Adipocyte (in vitro differentiated cells): ENCODE data around the gene MISFA.

ENCODE experiments used
- DNase-seq: peaks from one replicate; pipeline ENCODE4 v3.0.0-alpha.2; 2015; ENCODE audit warnings: low read depth
- H3K27me3 ChIP-seq: replicated peaks from 2 replicates; pipeline ENCODE4 v1.7.0; 2013; ENCODE audit warnings: mild to moderate bottlenecking, low read length, moderate library complexity; ENCODE audit not compliant: control insufficient read depth, insufficient read depth
- H3K36me3 ChIP-seq: 2 replicates; pipeline ENCODE4 v1.7.0; 2013; ENCODE audit warnings: low read length, mild to moderate bottlenecking, moderate library complexity; ENCODE audit not compliant: control insufficient read depth, insufficient read depth, severe bottlenecking
- H3K4me1 ChIP-seq: 2 replicates; pipeline ENCODE4 v1.7.0; 2013; ENCODE audit warnings: mild to moderate bottlenecking, low read length, moderate library complexity; ENCODE audit not compliant: control insufficient read depth, insufficient read depth
- H3K4me3 ChIP-seq: 2 replicates; pipeline ENCODE4 v1.7.0; 2013; ENCODE audit warnings: mild to moderate bottlenecking, low read length, moderate library complexity
- H3K9ac ChIP-seq: 2 replicates; pipeline ENCODE4 v1.7.0; 2013; ENCODE audit warnings: mild to moderate bottlenecking, low read length, moderate library complexity
- H3K9me3 ChIP-seq: 2 replicates; pipeline ENCODE4 v1.7.0; 2013; ENCODE audit warnings: mild to moderate bottlenecking, low read length, moderate library complexity; ENCODE audit not compliant: control insufficient read depth

MISFA gene

DNA sequence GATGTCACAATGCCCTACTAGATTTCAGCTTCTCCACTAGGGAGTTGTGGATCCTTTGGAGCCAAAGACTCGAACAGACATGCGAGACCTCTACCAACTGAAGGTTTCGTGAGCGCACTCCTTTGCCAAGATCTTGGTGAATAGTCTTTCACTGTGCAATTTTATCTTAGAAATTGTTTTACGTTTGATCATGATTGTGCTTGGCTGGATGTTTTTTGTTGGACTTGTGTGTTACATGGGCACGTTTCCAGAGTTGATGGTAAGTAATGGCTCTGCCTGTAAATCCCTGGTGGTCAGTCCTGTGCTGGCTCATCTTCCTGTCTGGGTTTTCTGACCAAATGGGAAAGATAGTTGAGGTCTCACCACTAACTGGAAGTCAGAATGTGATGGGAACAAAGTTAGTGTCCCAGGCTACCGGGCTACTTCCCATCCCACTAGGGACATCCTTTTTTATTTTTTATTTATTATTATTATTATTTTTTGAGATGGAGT is at the start of gene MISFA:
Gene MISFA (plus strand): TSS at position 51 of the 492 bp plus-strand sequence. CDS start 140 bp downstream, at position 191.
- no peak for DNase-seq
- no peak within 1 kb of the TSS for H3K9ac ChIP-seq
- H3K27me3 ChIP-seq: no peaks in the 10 kb centered on the region
- H3K4me3 ChIP-seq: no peak within 1 kb of the TSS
- peaks cover 6% of the 10 kb centered on the region for H3K4me1 ChIP-seq
- H3K9me3 ChIP-seq: no peaks in the 10 kb centered on the region
- H3K36me3 ChIP-seq: peaks cover 10% of the 10 kb centered on the region

DNA sequence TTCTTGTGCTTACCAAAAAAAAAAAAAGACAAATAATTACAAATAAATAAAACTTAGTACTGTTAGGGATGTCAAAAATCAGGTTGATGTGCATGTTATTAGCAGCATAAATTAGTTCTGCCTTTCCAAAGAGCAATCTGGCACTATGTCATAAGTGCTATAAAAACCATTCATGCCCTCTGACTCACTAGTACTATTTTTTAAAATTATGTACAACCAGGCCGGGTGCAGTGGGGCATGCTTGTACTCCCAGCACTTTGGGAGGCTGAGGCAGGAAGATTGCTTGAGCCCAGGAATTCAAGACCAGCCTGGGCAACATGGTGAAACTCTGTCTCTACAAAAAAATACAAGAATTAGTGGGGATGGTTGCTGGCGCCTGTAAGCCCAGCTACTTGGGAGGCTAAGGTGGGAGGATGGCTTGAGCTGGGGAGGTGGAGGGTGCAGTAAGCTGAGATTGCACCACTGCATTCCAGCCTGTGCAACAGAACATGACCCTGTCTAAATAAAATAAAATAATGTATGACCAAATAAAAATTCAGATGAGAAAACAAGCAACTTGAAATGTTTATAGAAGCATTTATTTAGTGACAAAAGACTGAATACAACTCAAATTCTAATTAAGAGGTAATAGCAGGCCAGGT is 36.4 kb upstream of the MISFA start:
- H3K9me3 ChIP-seq: no peaks in the 10 kb centered on the region
- no peak overlapping the region for H3K9ac ChIP-seq
- H3K4me3 ChIP-seq: no peak overlapping the region
- H3K36me3 ChIP-seq: peaks cover 32% of the 10 kb centered on the region
- DNase-seq: peak; percentile 29
- peaks cover 24% of the 10 kb centered on the region for H3K4me1 ChIP-seq
- H3K27me3 ChIP-seq: no peaks in the 10 kb centered on the region

DNA sequence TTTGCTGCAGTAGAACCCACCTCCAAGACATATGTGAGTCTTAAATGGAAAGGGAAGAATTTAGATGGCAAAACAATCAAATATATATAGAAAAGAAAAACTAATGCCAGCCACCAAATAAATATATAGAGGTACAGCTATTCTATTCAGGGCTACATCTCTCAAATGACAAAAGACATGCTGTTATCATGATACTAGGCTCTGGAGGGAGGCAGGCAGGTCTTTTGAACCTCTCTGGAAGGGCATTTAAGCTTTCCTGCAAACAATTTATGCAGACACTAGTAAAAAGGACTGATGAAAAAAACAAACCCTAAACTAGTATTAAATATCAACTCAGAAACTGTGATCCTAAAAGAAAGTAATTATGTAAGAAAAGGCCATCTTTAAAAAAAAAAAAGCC is 35.4 kb upstream of the MISFA start:
- H3K4me3 ChIP-seq: no peak overlapping the region
- peaks cover 24% of the 10 kb centered on the region for H3K4me1 ChIP-seq
- DNase-seq: no peak
- H3K27me3 ChIP-seq: no peaks in the 10 kb centered on the region
- no peak overlapping the region for H3K9ac ChIP-seq
- H3K36me3 ChIP-seq: peaks cover 31% of the 10 kb centered on the region
- H3K9me3 ChIP-seq: no peaks in the 10 kb centered on the region

DNA sequence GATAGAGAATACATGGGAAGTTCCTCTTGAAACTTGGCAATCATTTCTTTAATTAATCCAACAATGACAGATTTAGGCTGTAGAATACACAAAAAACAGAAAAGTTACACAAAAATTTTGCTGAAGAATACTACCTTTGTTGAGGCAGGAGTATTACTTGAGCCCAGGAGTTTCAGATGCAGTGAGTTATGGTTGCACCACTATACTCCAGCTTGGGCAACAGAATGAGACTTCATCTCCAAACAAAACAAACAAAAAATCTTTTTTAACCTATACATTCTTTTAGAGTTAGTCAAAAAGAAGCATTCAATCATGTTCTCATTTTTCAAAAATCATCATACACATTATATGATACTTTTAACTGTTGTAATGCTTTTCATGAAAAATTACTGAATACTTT is 33.2 kb upstream of the MISFA start:
- peaks cover 24% of the 10 kb centered on the region for H3K4me1 ChIP-seq
- no peak overlapping the region for H3K4me3 ChIP-seq
- H3K27me3 ChIP-seq: no peaks in the 10 kb centered on the region
- no peaks in the 10 kb centered on the region for H3K9me3 ChIP-seq
- peaks cover 30% of the 10 kb centered on the region for H3K36me3 ChIP-seq
- peak; percentile 51 for DNase-seq
- no peak overlapping the region for H3K9ac ChIP-seq

DNA sequence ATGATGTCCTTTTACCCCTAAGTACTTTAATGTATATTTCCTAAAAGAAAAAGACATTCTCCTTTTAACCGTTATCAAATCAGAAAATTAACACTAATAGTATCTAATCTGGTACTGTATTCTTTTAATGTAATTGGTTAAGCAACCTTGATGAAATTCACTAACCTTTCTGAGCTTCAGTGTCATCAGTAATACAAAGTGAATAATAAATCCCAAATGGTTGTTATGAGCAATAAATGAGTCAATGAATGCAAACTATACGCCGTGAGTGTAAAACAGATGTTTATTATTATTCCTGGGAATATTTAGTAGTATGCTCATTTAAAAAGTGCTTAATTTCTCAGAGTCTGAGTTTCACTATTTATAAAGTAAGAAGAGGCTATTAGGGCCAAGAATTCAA is 32.5 kb upstream of the MISFA start:
- peak overlapping the region; percentile 24 for H3K4me3 ChIP-seq
- no peak for DNase-seq
- peaks cover 37% of the 10 kb centered on the region for H3K36me3 ChIP-seq
- peaks cover 24% of the 10 kb centered on the region for H3K4me1 ChIP-seq
- no peaks in the 10 kb centered on the region for H3K9me3 ChIP-seq
- H3K27me3 ChIP-seq: no peaks in the 10 kb centered on the region
- peak overlapping the region; percentile 29 for H3K9ac ChIP-seq

DNA sequence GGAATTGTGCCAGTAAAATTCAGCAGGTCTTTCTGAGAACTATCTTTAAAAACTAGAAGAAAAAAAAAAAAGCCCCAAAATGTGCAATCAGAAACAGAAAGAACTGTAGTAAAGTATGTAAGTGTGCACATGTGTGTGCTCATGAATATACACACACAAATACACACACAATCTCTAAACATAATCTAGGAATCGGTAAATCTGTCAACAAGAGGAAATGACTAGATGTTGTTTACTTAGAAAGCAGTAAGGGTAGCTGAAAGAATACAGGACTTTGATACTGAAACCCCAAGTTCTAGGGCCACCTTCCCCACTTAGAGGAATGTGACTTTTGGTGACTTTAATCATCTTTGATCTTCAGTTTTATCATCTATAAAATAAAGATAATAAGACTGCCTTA is 24.2 kb upstream of the MISFA start:
- Histone ChIP-seq H3K9ac (no peak overlapping the region), H3K9me3 (no peaks in the 10 kb centered on the region), H3K36me3 (peaks cover 77% of the 10 kb centered on the region), H3K4me3 (no peak overlapping the region), H3K4me1 (no peaks in the 10 kb centered on the region), H3K27me3 (no peaks in the 10 kb centered on the region)
- no peak for DNase-seq

DNA sequence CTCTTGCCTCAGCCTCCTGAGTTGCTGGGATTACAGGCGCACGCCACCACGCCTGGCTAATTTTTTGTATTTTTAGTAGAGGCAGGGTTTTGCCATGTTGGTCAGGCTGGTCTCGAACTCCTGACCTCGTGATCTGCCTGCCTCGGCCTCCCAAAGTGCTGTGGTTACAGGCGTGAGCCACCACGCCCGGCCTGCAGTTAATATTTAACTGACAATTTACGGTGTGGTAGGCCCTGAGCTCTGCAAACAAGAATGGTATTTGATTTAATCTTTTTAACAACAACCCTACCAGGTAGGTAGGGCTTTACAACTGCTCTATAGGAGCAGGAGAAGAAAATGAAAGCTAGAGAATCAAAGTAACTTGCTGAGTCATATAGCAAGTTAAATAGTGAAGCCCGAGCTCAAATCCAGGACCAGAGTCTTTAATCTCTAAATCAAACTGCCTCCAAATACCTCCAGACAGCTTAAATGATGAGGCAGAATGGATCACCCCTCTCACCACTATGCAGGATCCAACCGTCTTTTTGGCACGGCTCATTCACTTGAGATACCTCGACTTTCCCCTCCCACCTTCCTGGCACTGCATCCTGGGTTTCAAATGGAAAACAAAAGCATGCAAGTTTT is 20.5 kb upstream of the MISFA start:
- no peak for DNase-seq

DNA sequence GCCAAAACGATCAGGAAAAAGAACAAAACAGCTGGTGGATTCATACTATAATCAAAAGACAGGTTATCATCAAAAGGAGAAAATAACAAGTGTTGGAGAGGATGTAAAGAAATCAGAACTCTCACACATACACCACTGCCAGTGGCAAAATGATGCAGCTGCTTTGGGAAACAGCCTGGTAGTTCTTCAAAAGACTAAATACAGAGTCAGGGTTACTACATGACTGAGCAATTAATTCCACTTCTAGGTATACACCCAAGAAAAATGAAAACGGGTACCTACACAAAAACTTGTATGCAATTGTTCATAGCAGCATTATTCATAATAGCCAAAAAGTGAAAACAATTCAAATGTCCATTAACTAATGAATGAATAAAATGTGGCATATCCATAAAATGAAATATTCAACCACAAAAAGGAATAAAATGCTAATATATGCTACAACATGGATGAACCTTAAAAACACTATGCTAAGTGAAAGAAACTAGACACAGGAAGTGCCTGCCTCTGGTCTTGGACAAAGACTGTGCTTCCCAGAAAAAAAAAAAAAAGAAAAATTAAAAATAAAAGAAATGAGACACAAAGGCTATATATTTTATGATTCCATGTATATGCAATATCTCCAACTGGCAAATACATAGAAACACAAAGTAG is 19.3 kb upstream of the MISFA start:
- no peaks in the 10 kb centered on the region for H3K9me3 ChIP-seq
- H3K36me3 ChIP-seq: peaks cover 34% of the 10 kb centered on the region
- no peaks in the 10 kb centered on the region for H3K27me3 ChIP-seq
- H3K4me1 ChIP-seq: no peaks in the 10 kb centered on the region
- no peak overlapping the region for H3K4me3 ChIP-seq
- no peak for DNase-seq
- H3K9ac ChIP-seq: no peak overlapping the region

More for the DNA sequence above, 20.5 kb upstream of the MISFA start:
- Histone ChIP-seq H3K27me3 (no peaks in the 10 kb centered on the region), H3K4me3 (no peak overlapping the region), H3K36me3 (peaks cover 45% of the 10 kb centered on the region), H3K9me3 (no peaks in the 10 kb centered on the region), H3K4me1 (no peaks in the 10 kb centered on the region), H3K9ac (no peak overlapping the region)

DNA sequence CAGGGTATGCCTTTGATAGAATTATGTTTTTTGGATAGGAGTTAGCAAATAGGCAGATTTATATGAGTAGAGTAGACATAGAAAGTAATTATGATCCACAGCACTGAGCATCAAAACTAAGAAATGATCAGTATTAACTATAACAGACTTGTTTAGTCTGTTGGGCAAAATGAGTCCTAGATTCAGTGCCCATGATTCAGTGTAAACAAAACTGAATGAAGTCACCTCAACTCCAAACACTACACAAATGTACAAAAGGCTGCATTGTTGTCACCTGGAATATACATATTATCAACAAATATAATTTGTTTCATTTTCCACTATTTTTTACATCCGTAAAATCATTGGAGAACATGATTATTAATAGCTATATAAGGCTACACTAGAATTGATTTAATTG is 17.8 kb upstream of the MISFA start:
- H3K9me3 ChIP-seq: no peaks in the 10 kb centered on the region
- H3K9ac ChIP-seq: no peak overlapping the region
- no peak overlapping the region for H3K4me3 ChIP-seq
- H3K36me3 ChIP-seq: peaks cover 21% of the 10 kb centered on the region
- no peak for DNase-seq
- H3K27me3 ChIP-seq: no peaks in the 10 kb centered on the region
- H3K4me1 ChIP-seq: no peaks in the 10 kb centered on the region

DNA sequence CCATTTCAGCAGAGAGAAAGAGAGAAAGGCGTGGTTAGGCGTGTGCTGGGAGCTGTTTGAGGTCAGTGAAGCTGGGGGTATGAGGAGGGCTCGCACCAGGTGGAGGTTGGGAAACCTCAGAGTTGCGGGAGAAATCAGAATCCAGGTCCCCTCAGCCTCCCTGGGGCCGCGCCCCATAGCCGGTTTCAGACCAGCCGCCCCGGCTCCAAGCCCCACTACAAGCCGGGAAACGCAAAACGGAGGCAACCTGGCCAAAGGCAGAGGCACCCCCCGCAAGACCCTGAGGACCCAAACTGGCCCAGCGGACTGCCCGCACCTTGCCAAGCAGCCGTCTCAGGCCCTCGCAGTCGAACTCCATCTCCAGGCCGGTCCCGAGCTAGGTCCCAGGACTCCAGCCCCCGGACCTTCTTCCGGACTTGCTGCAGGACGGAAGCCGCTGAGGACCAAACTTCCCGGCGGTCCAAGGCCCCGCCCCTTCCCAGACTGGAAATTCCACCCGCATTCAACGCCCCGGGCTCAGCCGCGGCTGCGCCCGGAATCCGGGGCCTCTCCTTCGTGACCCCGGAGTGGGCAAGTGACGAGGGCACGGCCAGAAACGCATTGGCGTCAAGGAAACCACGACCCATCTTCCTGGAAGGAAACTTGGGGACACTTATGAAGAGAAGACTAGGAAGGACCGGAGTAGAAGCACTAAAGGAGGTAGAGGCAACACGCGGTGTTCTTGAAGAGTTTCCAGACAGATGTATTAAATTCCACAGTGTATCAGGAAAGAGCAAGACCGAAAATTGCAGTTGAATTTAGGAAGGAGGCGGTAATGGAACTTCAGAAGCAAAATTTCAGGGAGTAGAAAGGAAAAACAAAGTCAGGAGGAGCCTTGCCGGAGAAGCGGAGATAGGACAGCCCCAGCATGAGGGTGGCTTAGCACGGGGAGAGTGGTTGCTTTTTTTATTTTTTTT is 11.0 kb upstream of the MISFA start, which contains the start of gene UEVLD:
Gene UEVLD (minus strand): TSS at position 438 of the 956 bp plus-strand sequence. CDS start 80 bp downstream, at position 358.
- peak within 1 kb of the TSS; percentile 100 for H3K4me3 ChIP-seq
- H3K27me3 ChIP-seq: no peaks in the 10 kb centered on the region
- peaks cover 19% of the 10 kb centered on the region for H3K4me1 ChIP-seq
- peak within 1 kb of the TSS; percentile 98 for H3K9ac ChIP-seq
- H3K36me3 ChIP-seq: no peaks in the 10 kb centered on the region
- DNase-seq: peak; percentile 97
- no peaks in the 10 kb centered on the region for H3K9me3 ChIP-seq
